Measurements from ENCODE around the gene SPATA18.

DNA sequence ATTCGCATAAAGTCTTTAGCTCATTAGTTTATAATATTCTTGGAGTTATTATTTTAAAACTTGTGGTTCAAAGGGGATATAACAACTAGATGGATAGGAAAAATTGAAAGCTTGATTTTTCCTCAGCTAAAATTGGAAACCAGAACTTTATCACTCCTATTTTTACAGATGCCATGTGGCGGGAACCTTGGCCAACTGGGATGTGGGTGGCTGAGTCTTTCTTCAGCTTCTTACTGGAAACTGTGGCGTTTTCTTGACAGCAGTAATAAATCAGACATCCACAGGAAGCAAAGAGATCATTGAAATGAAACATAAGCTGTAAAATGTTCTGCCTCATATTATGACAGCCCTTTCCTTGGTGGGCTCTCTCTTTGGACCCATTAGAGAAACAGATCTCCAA, 84.1 kb downstream of the SPATA18 start:
- no peak for TF ChIP-seq EP300 (IDR thresholded peaks at IDR 0.05)
- TF ChIP-seq RCOR1 (IDR thresholded peaks at IDR 0.05; ENCODE audit: low read depth, low read length): no peak
- TF ChIP-seq, protein P1, sequence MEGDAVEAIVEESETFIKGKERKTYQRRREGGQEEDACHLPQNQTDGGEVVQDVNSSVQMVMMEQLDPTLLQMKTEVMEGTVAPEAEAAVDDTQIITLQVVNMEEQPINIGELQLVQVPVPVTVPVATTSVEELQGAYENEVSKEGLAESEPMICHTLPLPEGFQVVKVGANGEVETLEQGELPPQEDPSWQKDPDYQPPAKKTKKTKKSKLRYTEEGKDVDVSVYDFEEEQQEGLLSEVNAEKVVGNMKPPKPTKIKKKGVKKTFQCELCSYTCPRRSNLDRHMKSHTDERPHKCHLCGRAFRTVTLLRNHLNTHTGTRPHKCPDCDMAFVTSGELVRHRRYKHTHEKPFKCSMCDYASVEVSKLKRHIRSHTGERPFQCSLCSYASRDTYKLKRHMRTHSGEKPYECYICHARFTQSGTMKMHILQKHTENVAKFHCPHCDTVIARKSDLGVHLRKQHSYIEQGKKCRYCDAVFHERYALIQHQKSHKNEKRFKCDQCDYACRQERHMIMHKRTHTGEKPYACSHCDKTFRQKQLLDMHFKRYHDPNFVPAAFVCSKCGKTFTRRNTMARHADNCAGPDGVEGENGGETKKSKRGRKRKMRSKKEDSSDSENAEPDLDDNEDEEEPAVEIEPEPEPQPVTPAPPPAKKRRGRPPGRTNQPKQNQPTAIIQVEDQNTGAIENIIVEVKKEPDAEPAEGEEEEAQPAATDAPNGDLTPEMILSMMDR (IDR thresholded peaks at IDR 0.05): no peak
- TF ChIP-seq JUN (IDR thresholded peaks at IDR 0.05): no peak
